Stimulated activated CD8-positive, alpha-beta memory T cell treated with anti-CD3 and anti-CD28 coated beads, Interleukin-12 subunit alpha, Interleukin-12 subunit beta, amount 100 ng/mL, for 24 hours (primary cell): ENCODE measurements around the gene PPP1R18.

ENCODE experiments used
- DNase-seq: peaks from one replicate; pipeline ENCODE4 v3.0.0-alpha.2; 2020; ENCODE audit errors: extremely low read depth

The PPP1R18 gene

GRCh38 chr6:30689022-30689865 lies 2.8 kb upstream of the PPP1R18 start:
- DNase-seq = no peak

GRCh38 chr6:30688569-30688968 lies 2.1 kb upstream of the PPP1R18 start:
- no peak for DNase-seq

- no peak for DNase-seq
Measured at GRCh38 chr6:30687659-30688431, 1.4 kb upstream of the PPP1R18 start.

GRCh38 chr6:30686908-30687658 lies 638 bp upstream of the PPP1R18 start:
- DNase-seq = no peak

- DNase-seq = no peak
Measured at GRCh38 chr6:30685157-30686008, 1.1 kb downstream of the PPP1R18 start.

- DNase-seq = no peak
Measured at GRCh38 chr6:30684386-30685156, 1.9 kb downstream of the PPP1R18 start.

- no peak for DNase-seq
Measured at GRCh38 chr6:30683980-30684338, 2.5 kb downstream of the PPP1R18 start.

GRCh38 chr6:30683183-30683979 lies 3.1 kb downstream of the PPP1R18 start:
- DNase-seq = no peak

- DNase-seq = no peak
Measured at GRCh38 chr6:30682143-30683117, 4.0 kb downstream of the PPP1R18 start.

GRCh38 chr6:30681766-30682142 lies 4.7 kb downstream of the PPP1R18 start:
- no peak for DNase-seq

GRCh38 chr6:30679765-30680535 lies 6.5 kb downstream of the PPP1R18 start:
- no peak for DNase-seq

GRCh38 chr6:30678964-30679726 lies 7.3 kb downstream of the PPP1R18 start:
- peak; percentile 76 for DNase-seq

- no peak for DNase-seq
Measured at GRCh38 chr6:30676660-30677285, 9.7 kb downstream of the PPP1R18 start.

- peak; percentile 74 for DNase-seq
Measured at GRCh38 chr6:30672445-30673253, 13.8 kb downstream of the PPP1R18 start, which contains the start of gene DHX16. Gene DHX16 (minus strand): TSS chr6:30673006. CDS start chr6:30672841, 165 bp downstream.

GRCh38 chr6:30670760-30671527 lies 15.5 kb downstream of the PPP1R18 start:
- DNase-seq = no peak
